ENCODE measurements around the gene FAM114A1.
A peak's percentile ranks its signal among the peaks of the same experiment; 100 is the strongest.

FAM114A1 gene

DNA sequence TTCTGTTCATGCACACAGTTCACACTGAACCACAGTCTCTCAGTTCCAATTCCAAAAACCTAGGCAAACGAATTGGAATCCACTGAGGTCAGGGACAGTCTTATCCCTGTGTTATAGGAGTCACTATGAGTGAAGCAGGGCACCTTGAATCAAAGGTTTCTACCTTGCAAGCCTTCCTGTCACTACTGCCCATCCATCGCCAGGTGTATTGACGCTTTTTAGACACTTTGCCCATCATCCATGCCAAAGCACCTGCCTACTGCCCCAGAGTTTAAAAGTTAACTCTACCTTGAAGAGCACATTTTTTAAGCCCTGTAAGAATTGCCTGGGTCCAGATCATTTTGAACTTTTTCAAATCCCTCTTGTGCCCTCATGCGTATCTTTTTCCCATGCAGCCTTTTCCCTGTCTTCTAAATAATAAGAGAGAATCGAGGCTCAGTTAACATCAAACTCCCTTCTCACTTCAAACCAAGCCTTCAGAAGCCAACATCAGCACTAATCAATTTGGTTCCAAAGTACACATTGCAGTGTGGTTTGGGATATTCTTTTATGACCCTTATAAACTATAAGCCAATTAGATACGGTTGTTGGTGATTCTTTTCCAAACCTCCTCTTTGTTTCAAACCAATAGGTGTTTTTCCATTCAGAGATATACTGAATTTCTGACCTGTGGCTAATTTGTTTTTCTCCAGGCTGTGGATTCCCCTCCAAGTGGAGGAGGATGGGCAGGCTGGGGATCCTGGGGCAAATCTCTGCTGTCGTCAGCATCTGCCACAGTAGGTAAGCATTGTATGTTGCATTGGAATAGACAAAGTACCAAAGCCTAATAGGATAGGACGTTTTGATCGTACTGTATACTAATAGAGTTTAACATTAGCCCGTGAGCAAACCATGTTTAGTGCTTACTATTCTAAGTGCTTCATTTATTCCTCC lies 23.7 kb downstream of the FAM114A1 start:
- TF ChIP-seq, protein P1, sequence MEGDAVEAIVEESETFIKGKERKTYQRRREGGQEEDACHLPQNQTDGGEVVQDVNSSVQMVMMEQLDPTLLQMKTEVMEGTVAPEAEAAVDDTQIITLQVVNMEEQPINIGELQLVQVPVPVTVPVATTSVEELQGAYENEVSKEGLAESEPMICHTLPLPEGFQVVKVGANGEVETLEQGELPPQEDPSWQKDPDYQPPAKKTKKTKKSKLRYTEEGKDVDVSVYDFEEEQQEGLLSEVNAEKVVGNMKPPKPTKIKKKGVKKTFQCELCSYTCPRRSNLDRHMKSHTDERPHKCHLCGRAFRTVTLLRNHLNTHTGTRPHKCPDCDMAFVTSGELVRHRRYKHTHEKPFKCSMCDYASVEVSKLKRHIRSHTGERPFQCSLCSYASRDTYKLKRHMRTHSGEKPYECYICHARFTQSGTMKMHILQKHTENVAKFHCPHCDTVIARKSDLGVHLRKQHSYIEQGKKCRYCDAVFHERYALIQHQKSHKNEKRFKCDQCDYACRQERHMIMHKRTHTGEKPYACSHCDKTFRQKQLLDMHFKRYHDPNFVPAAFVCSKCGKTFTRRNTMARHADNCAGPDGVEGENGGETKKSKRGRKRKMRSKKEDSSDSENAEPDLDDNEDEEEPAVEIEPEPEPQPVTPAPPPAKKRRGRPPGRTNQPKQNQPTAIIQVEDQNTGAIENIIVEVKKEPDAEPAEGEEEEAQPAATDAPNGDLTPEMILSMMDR (IDR thresholded peaks at IDR 0.05; ENCODE audit: low read depth, low read length) = no peak
- no peak for TF ChIP-seq EZH2phosphoT487 (IDR thresholded peaks at IDR 0.05; ENCODE audit: low read depth)

DNA sequence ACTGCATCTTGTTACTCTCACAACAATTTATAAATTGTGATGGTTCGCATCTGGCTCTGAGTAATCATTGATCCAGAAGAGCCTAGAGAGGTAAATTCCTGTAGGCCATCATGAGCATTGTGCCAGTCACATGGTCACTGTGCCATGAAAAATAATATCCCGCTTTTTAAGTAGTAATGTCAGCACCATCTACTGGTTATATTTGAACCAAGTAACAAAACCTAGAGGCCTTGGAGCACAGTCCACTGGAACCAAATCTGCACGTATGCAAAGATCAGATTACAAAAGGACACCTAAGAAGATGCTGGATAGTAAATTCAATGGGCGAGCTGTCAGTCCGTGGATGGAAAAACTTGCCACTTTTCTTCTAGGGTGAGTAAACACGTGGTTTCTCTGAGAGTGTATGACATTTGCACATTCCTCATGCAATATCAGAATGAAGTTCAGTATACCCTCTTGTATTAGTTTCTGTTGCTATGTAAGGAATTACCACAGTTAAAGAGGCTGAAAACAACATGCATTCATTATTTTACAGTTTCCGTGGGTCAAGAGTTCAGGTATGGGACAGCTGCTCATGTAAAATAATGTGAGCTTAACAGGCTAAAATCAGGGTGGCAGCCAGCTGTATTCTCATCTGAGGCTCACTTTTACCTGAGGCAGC lies 26.8 kb downstream of the FAM114A1 start:
- Histone ChIP-seq H3K36me3 (replicated peaks; ENCODE audit: low read depth, low read length) (no peaks in the 10 kb centered on the region), H4K20me1 (ENCODE audit: insufficient read depth, low read length) (no peaks in the 10 kb centered on the region), H2AFZ (ENCODE audit: low read depth, low read length) (no peak overlapping the region), H3K79me2 (ENCODE audit: low read length) (no peaks in the 10 kb centered on the region), H3K4me3 (ENCODE audit: low read length) (no peak overlapping the region), H3K27ac (ENCODE audit: low read length) (no peak overlapping the region), H3K9ac (ENCODE audit: low read length) (no peak overlapping the region), H3K4me2 (ENCODE audit: low read length) (no peak overlapping the region), H3K9me3 (ENCODE audit: insufficient read depth, low read length) (no peaks in the 10 kb centered on the region), H3K4me1 (ENCODE audit: low read length) (peaks cover 6% of the 10 kb centered on the region), H3K27me3 (ENCODE audit: low read depth, low read length) (no peaks in the 10 kb centered on the region)
- no peak for TF ChIP-seq EZH2phosphoT487 (IDR thresholded peaks at IDR 0.05; ENCODE audit: low read depth)
- TF ChIP-seq, protein P1 (IDR thresholded peaks at IDR 0.05; ENCODE audit: low read depth, low read length) = peak; percentile 44

More for the DNA sequence above, 23.7 kb downstream of the FAM114A1 start:
- Histone ChIP-seq H2AFZ (ENCODE audit: low read depth, low read length) (no peak overlapping the region), H3K36me3 (replicated peaks; ENCODE audit: low read depth, low read length) (no peaks in the 10 kb centered on the region), H3K4me3 (ENCODE audit: low read length) (no peak overlapping the region), H3K79me2 (ENCODE audit: low read length) (no peaks in the 10 kb centered on the region), H4K20me1 (ENCODE audit: insufficient read depth, low read length) (no peaks in the 10 kb centered on the region), H3K27me3 (ENCODE audit: low read depth, low read length) (no peaks in the 10 kb centered on the region), H3K9me3 (ENCODE audit: insufficient read depth, low read length) (no peaks in the 10 kb centered on the region), H3K4me1 (ENCODE audit: low read length) (peaks cover 12% of the 10 kb centered on the region), H3K4me2 (ENCODE audit: low read length) (no peak overlapping the region), H3K9ac (ENCODE audit: low read length) (no peak overlapping the region), H3K27ac (ENCODE audit: low read length) (no peak overlapping the region)

DNA sequence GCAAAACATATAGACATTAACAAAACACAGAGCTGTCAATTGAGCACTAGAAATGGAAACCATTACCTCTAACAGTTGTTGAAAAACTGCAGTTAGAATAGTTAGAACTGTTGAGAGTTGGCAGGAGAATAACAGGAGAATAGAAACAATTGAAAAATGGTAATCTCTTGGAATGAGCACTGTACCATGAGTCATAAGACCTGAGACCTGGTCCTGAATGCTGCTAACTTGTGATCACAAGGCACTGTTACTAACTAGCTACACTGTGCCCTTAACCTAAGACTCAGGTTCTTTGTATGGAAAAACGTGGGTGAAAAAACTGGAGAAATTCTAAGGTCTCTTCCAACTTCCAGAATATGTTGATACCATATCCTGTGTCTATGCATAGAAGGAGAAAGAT lies 29.3 kb downstream of the FAM114A1 start:
- no peak for TF ChIP-seq EZH2phosphoT487 (IDR thresholded peaks at IDR 0.05; ENCODE audit: low read depth)
- Histone ChIP-seq H3K27ac (ENCODE audit: low read length) (no peak overlapping the region), H4K20me1 (ENCODE audit: insufficient read depth, low read length) (no peaks in the 10 kb centered on the region), H3K79me2 (ENCODE audit: low read length) (no peaks in the 10 kb centered on the region), H3K4me3 (ENCODE audit: low read length) (no peak overlapping the region), H3K4me2 (ENCODE audit: low read length) (no peak overlapping the region), H2AFZ (ENCODE audit: low read depth, low read length) (no peak overlapping the region), H3K9ac (ENCODE audit: low read length) (no peak overlapping the region), H3K9me3 (ENCODE audit: insufficient read depth, low read length) (no peaks in the 10 kb centered on the region), H3K36me3 (replicated peaks; ENCODE audit: low read depth, low read length) (no peaks in the 10 kb centered on the region), H3K4me1 (ENCODE audit: low read length) (no peaks in the 10 kb centered on the region), H3K27me3 (ENCODE audit: low read depth, low read length) (no peaks in the 10 kb centered on the region)

DNA sequence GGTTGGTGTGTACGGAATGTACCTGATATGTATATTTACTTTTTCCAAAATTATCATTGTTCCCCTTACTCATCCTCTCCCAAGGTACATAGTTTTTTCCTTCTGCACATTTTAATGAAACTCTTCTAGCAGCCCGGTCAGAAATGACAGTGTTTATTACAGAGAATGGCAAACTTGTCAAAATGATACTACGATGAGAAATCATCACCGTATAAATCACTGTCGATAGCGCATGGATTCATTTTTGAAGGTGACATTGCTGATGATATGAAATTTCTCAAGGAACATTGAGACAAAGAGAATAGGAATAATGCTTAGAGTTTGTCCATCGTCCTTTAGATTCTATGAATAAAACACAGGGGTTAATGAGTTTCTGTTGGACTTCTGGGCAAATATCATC lies 30.6 kb downstream of the FAM114A1 start:
- Histone ChIP-seq H2AFZ (ENCODE audit: low read depth, low read length) (no peak overlapping the region), H3K4me3 (ENCODE audit: low read length) (no peak overlapping the region), H3K79me2 (ENCODE audit: low read length) (no peaks in the 10 kb centered on the region), H3K4me1 (ENCODE audit: low read length) (no peaks in the 10 kb centered on the region), H3K36me3 (replicated peaks; ENCODE audit: low read depth, low read length) (no peaks in the 10 kb centered on the region), H4K20me1 (ENCODE audit: insufficient read depth, low read length) (no peaks in the 10 kb centered on the region), H3K27ac (ENCODE audit: low read length) (no peak overlapping the region), H3K4me2 (ENCODE audit: low read length) (no peak overlapping the region), H3K9me3 (ENCODE audit: insufficient read depth, low read length) (no peaks in the 10 kb centered on the region), H3K27me3 (ENCODE audit: low read depth, low read length) (no peaks in the 10 kb centered on the region), H3K9ac (ENCODE audit: low read length) (no peak overlapping the region)
- TF ChIP-seq, protein P1 (IDR thresholded peaks at IDR 0.05; ENCODE audit: low read depth, low read length) = no peak
- no peak for TF ChIP-seq EZH2phosphoT487 (IDR thresholded peaks at IDR 0.05; ENCODE audit: low read depth)

All from OCI-LY3 (cell line).